K562 (cell line): ENCODE data around the gene PBOV1. TPM values are rescaled to one million over a fixed set of nuclear protein-coding genes. Genes with fewer than 3 reads are reported as not detected.

Experiments used
- PRPF4 ChIP-seq: fragments of 200-400 bp; formaldehyde crosslinking; IDR thresholded peaks from one replicate; pipeline ENCODE4 v1.6.1; 2017; ENCODE audit warnings: low read length, low read depth, mild to moderate bottlenecking; ENCODE audit not compliant: insufficient read depth, poor library complexity, severe bottlenecking
- TGIF2 ChIP-seq: sonication (generic); formaldehyde crosslinking; IDR thresholded peaks from 2 replicates; pipeline ENCODE4 v1.8.1; 2022; ENCODE audit warnings: mild to moderate bottlenecking, missing genetic modification reagents, moderate library complexity
- TSHZ1 ChIP-seq: fragments of 250-450 bp; sonication (Bioruptor Pico); IDR thresholded peaks from 2 replicates; pipeline ENCODE4 v1.4.0; 2020; ENCODE audit warnings: mild to moderate bottlenecking, moderate library complexity
- ZBTB40 ChIP-seq, 2 experiments: fragments of 450-650 bp in 1 of 2; sonication (generic) in 1 of 2; formaldehyde crosslinking in 1 of 2; IDR thresholded peaks; 2 replicates each; pipeline versions ENCODE4 v1.7.1 to v1.9.0; 2016 to 2022; ENCODE audit warnings: inconsistent platforms in 1 of 2, mild to moderate bottlenecking in 1 of 2, missing genetic modification reagents in 1 of 2
- ZNF212 ChIP-seq: fragments of 450-650 bp; formaldehyde crosslinking; IDR thresholded peaks from 2 replicates; pipeline ENCODE4 v1.4.0; 2020; ENCODE audit warnings: mild to moderate bottlenecking
- ZNF282 ChIP-seq: sonication (generic); formaldehyde crosslinking; IDR thresholded peaks from 2 replicates; pipeline ENCODE4 v1.8.1; 2023; ENCODE audit warnings: missing genetic modification reagents
- polyA plus RNA-seq, 8 experiments: library from polyadenylated mRNA; depleted of rRNA in 4 of 8; stranded (reverse) in 5 of 8; unstranded in 3 of 8; fragments of >200 nt; fragmentation: Nextera tagmentation in 2 of 8; fragmentation: Illumina TruSeq in 1 of 8; extraction: Ambion mirVana in 2 of 8; extraction: Trizol in 1 of 8; gene quantifications; 2 replicates each; pipeline versions ENCODE4 v1.2.1 to v1.2.3, GENCODE V29; 2011 to 2014; ENCODE audit warnings: inconsistent platforms in 1 of 8, missing spikeins in 1 of 8
- total RNA-seq, 7 experiments: library from RNA; depleted of rRNA in 6 of 7; stranded (reverse); fragments of >200 nt in 6 of 7; fragmentation: Illumina TruSeq in 2 of 7; extraction: Trizol in 2 of 7; gene quantifications; 2 replicates each; pipeline versions ENCODE4 v1.2.1 to v1.2.3, GENCODE V29; 2011 to 2021; ENCODE audit warnings: low replicate concordance in 1 of 7

The PBOV1 gene
- total and polyA plus RNA-seq, 9 of the 15 experiments (the other 6 are each of a cell fraction or from before 2014, with no cell fraction given): not detected

- TF ChIP-seq ZBTB40 (IDR thresholded peaks at IDR 0.05) (no peak), ZBTB40 (CRISPR knock-in tag; IDR thresholded peaks at IDR 0.05) (no peak), ZNF212 (CRISPR knock-in tag) (no peak), PRPF4 (no peak), ZNF282 (CRISPR knock-in tag) (no peak), TSHZ1 (CRISPR knock-in tag) (no peak), TGIF2 (no peak)
Observed at GRCh38 chr6:138253731-138254130, 35.4 kb upstream of the PBOV1 start (continued).
